Ramos (cell line): ENCODE data around the gene VPS13A.

Experiments
- in situ Hi-C: fragments of 300-500 bp; cut with MboI; formaldehyde crosslinking; loops from one replicate; pipeline ENCODE4 v1.14.3; 2022; ENCODE audit warnings: low sequenced_read_pairs; ENCODE audit not compliant: unreplicated experiment

The VPS13A gene

DNA sequence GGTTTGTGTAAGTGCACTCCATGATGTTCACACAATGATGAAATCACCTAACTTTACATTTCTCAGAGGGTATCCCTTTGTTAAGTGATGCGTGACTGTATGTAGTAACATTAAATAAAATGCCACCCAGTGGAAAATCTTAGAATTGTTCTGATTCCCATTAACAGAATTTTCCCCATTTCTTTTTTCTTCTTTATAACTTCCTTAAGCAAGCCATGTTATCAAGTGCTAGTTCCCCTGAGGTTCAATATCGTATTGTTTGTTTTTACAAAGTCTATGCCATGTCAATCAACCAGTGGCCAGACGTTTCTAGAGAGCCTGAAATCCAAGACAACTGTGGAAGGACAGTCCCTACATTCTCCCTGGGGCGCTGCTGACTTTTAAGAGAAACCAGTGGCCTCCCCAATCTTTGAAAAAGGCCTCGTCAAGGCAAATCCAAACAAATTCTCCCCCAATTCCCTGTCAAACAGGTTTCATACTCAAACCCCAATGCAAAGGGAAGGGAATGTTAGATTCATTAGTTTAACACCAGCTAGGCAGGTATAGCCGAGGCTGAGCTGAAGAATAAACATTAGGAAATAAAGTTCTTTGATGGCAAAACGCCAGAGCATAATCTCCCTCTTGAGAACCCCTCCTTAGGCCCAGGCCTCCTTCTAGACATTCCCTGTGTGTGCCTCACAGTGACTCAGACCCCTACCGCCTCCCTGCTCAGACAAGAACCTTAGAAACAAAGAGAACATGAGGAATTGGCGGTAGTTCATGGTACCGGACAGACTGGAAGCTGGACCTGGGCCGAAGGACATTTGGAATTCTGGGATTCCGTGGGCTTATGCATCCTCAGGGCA, 272.1 kb downstream of the VPS13A start:
- in situ Hi-C loops = loop anchor here (25.0 kb wide), 1 partner anchor 287 kb away; no protein-coding TSS in a partner anchor

DNA sequence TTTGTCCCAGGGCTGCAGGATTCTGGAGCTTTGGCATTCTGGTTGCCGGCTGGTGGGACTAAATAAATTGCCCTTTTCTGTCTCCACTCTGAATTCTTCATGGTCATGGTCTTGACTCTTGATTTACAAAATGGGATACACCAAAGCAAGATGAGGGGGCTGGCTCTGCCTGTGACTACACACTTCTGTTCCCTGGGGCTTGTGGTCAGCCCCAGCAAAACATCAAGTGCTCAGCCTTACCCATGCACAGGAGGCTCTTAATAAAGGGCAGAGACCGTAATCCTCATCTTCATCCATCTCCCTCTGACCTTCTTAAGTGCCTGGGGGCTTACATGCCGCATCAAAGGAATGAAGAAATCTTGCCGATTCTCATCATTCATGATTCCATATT, 272.7 kb downstream of the VPS13A start:
- in situ Hi-C loops = loop anchor here (25.0 kb wide), 1 partner anchor 288 kb away; no protein-coding TSS in a partner anchor

DNA sequence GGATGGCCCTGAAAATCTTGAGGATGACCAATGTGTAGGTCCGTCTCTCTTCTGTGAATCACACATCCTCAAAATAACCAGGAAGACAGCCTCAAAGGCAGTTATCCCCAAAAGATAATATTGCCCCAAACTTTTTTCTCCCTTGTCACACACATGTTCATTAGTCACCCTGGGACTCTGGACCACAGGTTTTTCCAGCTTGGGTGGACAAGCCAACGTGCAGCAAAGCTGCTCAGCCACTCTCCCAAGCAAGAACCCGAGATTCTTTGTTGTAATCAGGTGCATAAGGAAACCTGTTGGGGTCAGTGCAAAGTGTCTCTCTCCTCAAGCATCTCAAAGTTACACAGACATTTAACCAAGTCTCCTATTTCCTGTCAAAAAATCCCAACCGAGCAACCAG, 274.2 kb downstream of the VPS13A start:
- in situ Hi-C loops = loop anchor here (25.0 kb wide), 1 partner anchor 289 kb away; no protein-coding TSS in a partner anchor

DNA sequence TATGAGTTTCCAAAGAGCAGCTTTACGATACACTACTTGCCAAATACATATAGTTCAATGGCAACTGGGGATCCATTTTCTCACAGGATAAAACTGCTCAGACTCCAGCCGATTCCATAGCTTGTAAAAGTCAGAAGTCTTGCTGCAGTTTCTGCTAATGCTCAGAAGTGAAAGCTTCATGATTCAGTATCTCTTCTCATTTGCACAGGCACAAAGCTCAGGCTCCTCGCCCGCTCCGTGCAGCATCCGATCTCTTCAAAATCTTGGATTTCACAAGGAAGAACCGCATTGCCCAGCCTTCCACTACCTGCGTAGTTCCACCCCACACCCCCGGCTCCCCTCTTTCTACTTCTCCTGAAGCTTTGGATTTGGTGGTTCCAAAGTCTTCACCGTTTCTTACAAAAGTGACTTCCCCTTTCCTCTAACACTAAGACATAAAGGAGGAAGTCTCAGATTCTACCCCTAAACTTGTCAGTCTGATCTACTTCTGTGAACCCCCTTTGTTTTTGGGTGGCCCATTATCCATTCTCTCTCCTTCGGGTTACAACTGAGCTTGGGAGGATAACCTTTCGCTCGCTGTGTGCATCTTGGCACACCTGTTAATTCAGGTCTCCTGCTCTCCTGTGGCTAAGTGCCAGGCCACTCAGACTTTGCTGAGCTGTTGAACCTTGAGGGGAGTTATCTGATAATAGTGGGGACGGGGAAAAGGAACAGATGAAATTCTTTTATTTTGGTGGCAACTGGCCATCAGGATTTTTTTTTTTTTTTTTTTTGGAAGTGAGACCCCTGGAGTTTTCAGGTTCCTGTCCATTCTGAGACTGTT, 276.7 kb downstream of the VPS13A start:
- in situ Hi-C loops = loop anchor here (25.0 kb wide), 1 partner anchor 292 kb away; no protein-coding TSS in a partner anchor

DNA sequence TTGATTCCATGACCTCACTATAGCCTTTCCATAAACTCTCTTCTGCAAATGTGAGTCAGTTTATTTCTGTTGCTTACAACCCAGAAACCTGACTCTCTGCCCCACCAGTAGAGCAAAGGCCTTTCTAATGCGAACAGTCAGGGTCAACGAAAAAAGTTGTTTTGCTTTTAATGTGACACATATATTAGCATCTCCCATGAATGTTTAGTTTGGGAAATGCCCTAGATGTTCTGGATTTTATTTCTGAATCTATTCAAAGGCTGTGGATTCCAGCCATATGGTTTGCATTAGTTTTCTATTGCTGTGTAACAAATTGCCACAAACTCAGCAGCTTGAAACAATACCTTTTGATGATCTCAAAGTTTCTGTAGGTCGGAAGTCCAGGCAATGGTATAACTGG, 277.3 kb downstream of the VPS13A start:
- in situ Hi-C loops = loop anchor here (25.0 kb wide), 1 partner anchor 292 kb away; no protein-coding TSS in a partner anchor

DNA sequence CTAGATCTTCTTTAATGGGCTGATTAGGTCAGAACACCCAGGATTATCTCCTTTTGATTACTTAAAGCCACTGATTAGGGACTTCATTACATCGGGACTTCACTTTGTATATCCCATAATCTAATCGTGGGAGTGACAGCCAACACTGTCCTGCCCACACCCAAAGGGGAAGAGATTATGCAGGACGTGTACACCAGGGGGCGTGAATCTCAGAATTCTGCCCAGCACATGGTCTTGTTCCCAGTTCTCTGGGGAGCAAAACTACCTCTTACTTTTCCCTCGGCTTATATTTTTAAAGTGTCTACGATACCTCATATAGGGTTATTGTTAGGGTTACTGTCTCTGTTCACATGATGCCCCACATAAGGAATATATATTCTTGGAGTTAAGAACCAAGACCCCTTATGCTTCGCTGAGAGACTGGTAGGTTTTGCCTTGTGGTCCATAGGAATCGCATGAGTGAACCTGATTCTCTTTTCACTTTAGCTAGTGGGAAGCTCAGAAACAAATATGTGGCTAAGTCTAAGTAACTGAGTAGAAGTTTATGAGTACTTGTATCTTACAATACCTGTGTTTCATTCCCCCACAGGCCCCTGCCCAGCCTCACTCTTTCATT, 278.1 kb downstream of the VPS13A start:
- in situ Hi-C loops = loop anchor here (25.0 kb wide), 1 partner anchor 293 kb away; no protein-coding TSS in a partner anchor

DNA sequence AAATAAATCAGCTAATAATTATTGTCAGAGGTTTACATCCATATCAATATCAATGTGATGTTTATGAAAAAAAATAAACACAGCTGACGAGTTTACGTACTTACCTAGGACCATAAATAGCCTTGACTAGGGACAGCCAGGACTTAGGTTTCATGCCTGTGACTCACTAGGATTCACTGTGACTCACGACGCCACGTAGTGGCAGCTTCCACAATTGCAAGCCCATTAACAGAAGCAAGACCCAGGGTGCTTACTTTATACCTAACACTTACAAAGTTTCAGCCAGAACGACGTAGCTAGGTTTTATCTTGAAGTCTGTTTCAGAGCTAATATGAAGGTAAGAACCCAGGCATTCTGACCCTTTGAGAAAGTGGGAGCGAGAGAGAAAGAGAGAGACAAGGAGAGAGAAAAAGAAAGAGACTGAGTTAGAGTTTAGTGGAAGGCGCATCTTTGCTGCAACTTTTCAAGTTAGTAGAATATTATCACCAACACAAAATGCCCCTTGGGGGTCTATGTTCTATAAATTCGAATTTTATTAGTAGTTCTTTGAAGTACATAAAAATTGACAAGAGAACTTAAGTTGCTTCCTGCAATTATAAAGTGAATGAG, 279.6 kb downstream of the VPS13A start:
- in situ Hi-C loops = loop anchor here (25.0 kb wide), 1 partner anchor 295 kb away; no protein-coding TSS in a partner anchor

DNA sequence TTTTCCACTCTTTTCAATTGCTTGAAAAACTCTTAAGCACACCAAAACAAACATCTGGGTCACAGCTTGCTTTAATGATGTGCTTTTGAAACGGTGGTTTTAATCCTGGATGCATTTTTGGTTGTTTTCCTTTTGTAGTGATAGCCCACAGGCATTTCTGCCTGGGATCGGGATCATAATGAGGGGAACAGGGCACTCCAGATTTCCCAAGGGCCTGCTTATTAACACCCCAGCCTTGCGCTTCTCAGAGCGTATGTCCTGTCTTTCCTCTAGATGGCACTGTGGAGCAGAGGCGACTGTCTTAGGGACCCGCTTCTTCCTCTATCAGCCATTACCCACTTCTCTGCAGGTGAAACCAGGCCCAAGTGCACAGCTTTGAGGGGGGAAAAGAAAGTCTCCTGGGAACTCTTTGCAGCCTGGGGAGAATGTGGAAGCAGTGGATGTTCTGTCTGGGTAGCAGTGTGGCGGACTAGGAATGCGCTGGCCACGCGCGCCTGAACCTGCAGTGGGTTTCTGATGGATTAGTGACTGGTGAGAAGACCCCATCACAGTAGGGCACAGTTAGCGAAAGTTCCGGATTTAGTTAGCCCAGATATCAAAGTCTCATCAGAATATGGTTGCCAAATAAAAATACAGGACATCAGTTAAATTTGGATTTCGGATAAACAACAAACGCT, 280.7 kb downstream of the VPS13A start:
- in situ Hi-C loops = loop anchor here (25.0 kb wide), 1 partner anchor 296 kb away; no protein-coding TSS in a partner anchor

DNA sequence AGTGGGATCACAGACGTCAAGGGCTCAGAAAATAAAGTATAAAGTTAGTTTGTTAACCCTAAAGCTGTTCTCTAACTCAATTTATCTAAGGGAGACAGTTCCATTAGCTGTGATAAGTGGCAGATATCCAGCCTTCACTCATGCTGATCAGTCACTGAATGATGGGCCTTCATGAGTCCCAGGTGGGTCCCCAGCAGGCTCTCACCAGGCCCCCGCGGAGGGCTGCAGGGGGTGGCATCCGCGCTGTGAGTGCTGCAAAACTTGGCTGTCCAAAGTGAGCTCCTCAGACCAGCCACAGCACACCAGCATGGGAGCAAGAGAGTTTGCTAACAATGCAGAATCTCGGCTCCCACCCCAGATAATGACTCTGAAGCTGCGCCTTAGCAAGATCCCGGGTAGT, 283.6 kb downstream of the VPS13A start:
- in situ Hi-C loops = loop anchor here (25.0 kb wide), 1 partner anchor 299 kb away; no protein-coding TSS in a partner anchor

DNA sequence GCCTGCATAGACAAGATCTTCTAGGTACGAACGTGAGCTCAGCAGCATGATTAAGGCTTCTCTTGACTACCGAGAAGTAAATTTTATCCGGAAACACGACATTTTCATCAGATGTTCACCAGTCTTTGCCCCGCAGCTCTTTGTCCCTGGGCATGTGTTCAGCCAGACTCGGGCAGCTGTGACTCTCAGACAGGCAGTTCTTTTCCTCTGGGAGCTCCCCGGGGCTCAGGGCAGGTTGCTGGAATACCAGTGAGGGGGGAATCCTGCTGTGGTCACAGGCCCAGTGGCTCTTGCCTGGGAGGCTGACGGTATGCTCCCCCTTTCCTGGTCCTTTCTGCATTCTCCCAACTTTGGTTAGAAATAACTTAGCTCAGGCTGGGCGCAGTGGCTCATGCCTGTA, 284.7 kb downstream of the VPS13A start:
- in situ Hi-C loops = loop anchor here (25.0 kb wide), 1 partner anchor 300 kb away; no protein-coding TSS in a partner anchor

DNA sequence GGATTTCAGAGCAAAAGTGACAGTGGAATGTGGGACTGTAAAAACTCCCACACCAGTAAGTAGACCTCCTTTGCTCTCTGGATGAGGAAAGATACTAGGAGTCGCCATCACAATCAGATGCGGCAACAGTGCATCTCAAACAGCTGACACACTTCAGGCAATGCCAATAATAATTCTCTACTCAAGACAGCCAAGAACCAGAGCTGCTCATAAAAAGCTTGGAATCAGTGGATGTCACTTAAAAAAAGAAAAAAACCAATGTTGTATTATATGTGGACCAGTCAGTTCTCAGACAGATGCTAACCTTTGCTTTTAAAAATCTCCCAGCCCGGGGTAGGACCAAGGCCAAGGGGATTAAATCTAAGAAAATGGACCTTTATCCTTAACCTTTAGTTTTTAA, 285.8 kb downstream of the VPS13A start:
- in situ Hi-C loops = loop anchor here (25.0 kb wide), 1 partner anchor 301 kb away; no protein-coding TSS in a partner anchor

DNA sequence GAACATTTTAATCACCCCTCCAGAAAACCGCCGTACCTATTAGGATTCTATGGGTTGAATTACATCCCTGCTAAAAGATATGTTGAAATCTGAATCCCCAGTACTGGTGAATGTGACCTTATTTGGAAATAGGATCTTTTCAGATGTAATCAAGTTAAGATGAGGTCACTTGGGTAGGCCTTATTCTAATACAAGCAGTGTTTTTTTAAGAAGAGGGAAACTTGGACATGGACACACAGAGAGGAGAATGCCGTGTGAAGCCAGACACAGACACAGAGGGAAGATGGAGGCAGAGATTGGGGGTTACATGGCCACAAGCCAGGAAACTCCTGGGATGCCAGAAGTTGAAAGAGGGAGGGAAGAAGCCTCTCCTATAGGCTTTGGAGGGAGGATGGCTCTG, 287.3 kb downstream of the VPS13A start:
- in situ Hi-C loops = loop anchor here (25.0 kb wide), 1 partner anchor 302 kb away; no protein-coding TSS in a partner anchor

DNA sequence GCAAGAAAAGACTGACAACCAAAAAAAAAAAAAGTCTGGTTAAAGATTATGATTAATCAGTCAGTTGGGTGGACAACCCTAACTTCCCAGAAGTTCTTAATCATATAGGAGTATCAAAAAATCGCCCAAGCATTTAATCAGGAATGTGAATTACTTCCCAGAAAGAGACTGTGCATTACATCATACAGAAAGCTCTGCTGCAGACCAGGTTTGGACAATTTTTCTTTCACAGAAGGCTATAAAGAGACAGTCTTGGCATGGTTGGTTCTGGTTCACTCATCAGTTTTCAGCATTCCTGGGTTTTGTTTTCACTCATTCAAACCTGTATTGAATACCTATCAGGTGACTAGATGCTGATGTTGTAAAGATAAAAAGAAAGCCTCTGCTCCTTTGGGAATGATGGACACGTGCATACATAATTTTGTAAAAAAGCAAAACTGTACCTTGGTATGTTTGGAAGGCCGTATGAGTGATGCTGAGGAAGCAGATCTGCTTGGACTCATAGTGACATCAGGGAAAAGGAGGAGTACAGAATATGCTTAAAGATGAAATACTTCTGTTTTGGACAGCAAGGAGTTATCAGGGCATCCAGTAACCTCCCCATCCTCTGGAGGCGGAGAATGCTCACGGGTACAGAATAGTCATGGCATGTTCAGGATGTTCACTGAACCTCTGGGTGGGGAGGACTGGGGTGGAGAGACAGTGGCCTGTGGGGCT, 292.3 kb downstream of the VPS13A start:
- in situ Hi-C loops = loop anchor here (25.0 kb wide), 1 partner anchor 307 kb away; no protein-coding TSS in a partner anchor
